Measurements from ENCODE around the gene SETD5. TPM values are rescaled to one million over a fixed set of nuclear protein-coding genes. Genes with fewer than 3 reads are reported as not detected.

SETD5 gene
- total RNA-seq, 2 donors from 2014 or later = 36.9 to 49.4 TPM

- Histone ChIP-seq H3K4me1 (peaks cover 0 to 84% of the 10 kb centered on the region in 2 donors), H3K36me3 (no peaks in the 10 kb centered on the region), H3K27ac (no peak overlapping the region), H3K9me3 (no peaks in the 10 kb centered on the region), H3K27me3 (no peaks in the 10 kb centered on the region), H3K4me3 (no peak overlapping the region)
- DNase-seq (ENCODE audit: low spot score) = no peak
- no peak for TF ChIP-seq CTCF (IDR thresholded peaks at IDR 0.05)
Observed at GRCh38 chr3:9408061-9408460, 10.6 kb downstream of the SETD5 start.

GRCh38 chr3:9408546-9408945, 11.1 kb downstream of the SETD5 start:
- H3K9me3 ChIP-seq = no peaks in the 10 kb centered on the region

GRCh38 chr3:9409981-9410854, 12.8 kb downstream of the SETD5 start:
- peak overlapping the region in 1 of 2 donors; percentile 20 for H3K27ac ChIP-seq

More at GRCh38 chr3:9408546-9408945, 11.1 kb downstream of the SETD5 start:
- no peaks in the 10 kb centered on the region for H3K36me3 ChIP-seq
- no peaks in the 10 kb centered on the region for H3K27me3 ChIP-seq
- peaks cover 0 to 80% of the 10 kb centered on the region in 2 donors for H3K4me1 ChIP-seq
- no peak overlapping the region for H3K4me3 ChIP-seq
- TF ChIP-seq CTCF (IDR thresholded peaks at IDR 0.05) = no peak
- DNase-seq (ENCODE audit: low spot score) = no peak
- H3K27ac ChIP-seq = no peak overlapping the region

GRCh38 chr3:9411302-9411701, 13.9 kb downstream of the SETD5 start:
- Histone ChIP-seq H3K27ac (no peak overlapping the region), H3K4me1 (peaks cover 0 to 72% of the 10 kb centered on the region in 2 donors)
- DNase-seq (ENCODE audit: low spot score) = no peak

More at GRCh38 chr3:9409981-9410854, 12.8 kb downstream of the SETD5 start:
- Histone ChIP-seq H3K9me3 (no peaks in the 10 kb centered on the region), H3K36me3 (no peaks in the 10 kb centered on the region), H3K4me1 (peaks cover 0 to 68% of the 10 kb centered on the region in 2 donors), H3K27me3 (no peaks in the 10 kb centered on the region), H3K4me3 (no peak overlapping the region)
- DNase-seq (ENCODE audit: low spot score) = no peak
- no peak for TF ChIP-seq CTCF (IDR thresholded peaks at IDR 0.05)

GRCh38 chr3:9412293-9412692, 14.9 kb downstream of the SETD5 start:
- Histone ChIP-seq H3K9me3 (no peaks in the 10 kb centered on the region), H3K27me3 (no peaks in the 10 kb centered on the region), H3K36me3 (no peaks in the 10 kb centered on the region), H3K4me1 (peaks cover 0 to 74% of the 10 kb centered on the region in 2 donors), H3K4me3 (no peak overlapping the region), H3K27ac (no peak overlapping the region)
- no peak for TF ChIP-seq CTCF (IDR thresholded peaks at IDR 0.05)
- DNase-seq (ENCODE audit: low spot score) = no peak

More at GRCh38 chr3:9411302-9411701, 13.9 kb downstream of the SETD5 start:
- H3K27me3 ChIP-seq = no peaks in the 10 kb centered on the region
- H3K9me3 ChIP-seq = no peaks in the 10 kb centered on the region
- H3K4me3 ChIP-seq = no peak overlapping the region
- TF ChIP-seq CTCF (IDR thresholded peaks at IDR 0.05) = no peak
- H3K36me3 ChIP-seq = no peaks in the 10 kb centered on the region

Data from right atrium auricular region (tissue), 2 donors.